ENCODE results near the gene POTEJ. TPM values are rescaled to one million over a fixed set of nuclear protein-coding genes. Genes with fewer than 3 reads are reported as not detected.
"Not testable (repeated sequence)": the region's sequence is repeated elsewhere in the genome, so short reads cannot be mapped to it uniquely, and the experiment has no call there.

POTEJ gene
- polyA plus RNA-seq, 3 donors: not detected

DNA sequence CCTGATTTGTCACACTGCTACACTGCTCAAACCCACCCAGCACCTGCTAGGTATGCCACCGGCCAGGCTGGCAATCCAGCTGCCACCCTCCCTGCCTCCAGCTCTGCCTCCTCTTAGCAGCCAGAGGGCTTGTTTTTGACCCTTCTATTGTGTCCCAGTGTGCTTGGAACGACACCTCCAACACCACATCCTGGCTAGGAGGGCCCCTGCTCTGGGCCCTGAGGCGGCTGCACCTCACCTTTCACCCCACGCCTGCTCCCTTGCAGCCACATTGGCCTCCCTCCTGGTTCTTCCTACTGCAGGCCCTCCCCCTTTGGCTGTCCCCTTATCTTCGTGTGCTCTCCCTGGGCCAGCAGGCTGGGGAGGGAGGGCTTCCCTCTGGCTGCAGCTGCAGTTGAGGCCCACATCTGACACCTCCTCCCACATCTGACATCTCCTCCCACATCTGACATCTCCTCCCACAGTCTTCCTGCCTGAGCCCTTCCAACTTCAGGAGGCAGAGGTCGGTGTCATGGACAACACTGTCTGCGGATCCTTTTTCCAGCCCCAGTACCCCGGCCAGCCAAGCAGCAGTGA is 34.9 kb upstream of the POTEJ start:
- H4K20me1 ChIP-seq (ENCODE audit: insufficient read depth, low read length); H2AFZ ChIP-seq (ENCODE audit: insufficient read depth, low read depth, low read length, poor library complexity, severe bottlenecking); H3K4me2 ChIP-seq (replicated peaks; ENCODE audit: extremely low read depth, low read length, poor library complexity, severe bottlenecking); H3K9me3 Mint-ChIP-seq; H3K27me3 ChIP-seq (ENCODE audit: control insufficient read depth in 2 of 2, insufficient read depth in 2 of 2, low read length in 2 of 2); H3K27me3 Mint-ChIP-seq (ENCODE audit: low read depth in 3 of 3); H3K9me3 ChIP-seq (replicated peaks in 1 of 2; ENCODE audit: control insufficient read depth in 1 of 2, insufficient read depth in 1 of 2, low read length in 2 of 2); H3K36me3 Mint-ChIP-seq; H3K36me3 ChIP-seq (replicated peaks in 1 of 2; ENCODE audit: control insufficient read depth in 1 of 2, insufficient read depth in 2 of 2, low read length in 2 of 2); H3K27ac Mint-ChIP-seq; H3K4me1 Mint-ChIP-seq; H3K9ac ChIP-seq (ENCODE audit: insufficient read depth, low read length, poor library complexity, severe bottlenecking); H3K4me3 Mint-ChIP-seq; H3K27ac ChIP-seq (ENCODE audit: low read depth in 1 of 2, low read length in 2 of 2); intact Hi-C loops (cut with micrococcal nuclease); H3K4me3 ChIP-seq (replicated peaks in 1 of 3; ENCODE audit: low read depth in 2 of 3, low read length in 3 of 3); H3K79me2 ChIP-seq (ENCODE audit: insufficient read depth, low read length); H3K4me1 ChIP-seq (ENCODE audit: control insufficient read depth in 1 of 2, insufficient read depth in 2 of 2, low read length in 2 of 2); DNase-seq: not testable (repeated sequence)
- no CpG with 5 or more reads among the region's 8 CpGs for WGBS (ENCODE audit: insufficient coverage)

DNA sequence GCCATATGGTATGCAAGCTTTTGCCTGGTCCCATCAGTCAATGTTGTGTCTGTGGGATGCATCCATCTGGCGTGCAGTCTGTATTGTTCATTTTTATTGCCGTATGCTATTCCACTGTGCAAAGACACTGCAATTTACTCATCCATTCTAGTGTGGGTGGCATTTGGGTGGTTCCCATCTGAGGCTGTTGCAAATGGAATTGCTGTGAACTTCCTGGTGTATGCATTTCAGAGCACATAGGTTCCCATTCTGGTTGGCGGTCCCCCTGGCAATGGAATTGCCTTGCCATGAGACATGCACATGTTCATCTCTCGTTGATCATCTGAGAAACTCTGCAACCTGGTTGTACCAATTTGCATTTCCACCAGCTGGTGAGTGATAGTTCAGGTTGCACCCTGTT is 33.7 kb upstream of the POTEJ start:
- H3K4me1 ChIP-seq (ENCODE audit: control insufficient read depth in 1 of 2, insufficient read depth in 2 of 2, low read length in 2 of 2); H3K4me2 ChIP-seq (replicated peaks; ENCODE audit: extremely low read depth, low read length, poor library complexity, severe bottlenecking); H3K27me3 Mint-ChIP-seq (ENCODE audit: low read depth in 3 of 3); H4K20me1 ChIP-seq (ENCODE audit: insufficient read depth, low read length); H3K4me3 Mint-ChIP-seq; H3K9ac ChIP-seq (ENCODE audit: insufficient read depth, low read length, poor library complexity, severe bottlenecking); H3K9me3 Mint-ChIP-seq; H3K4me1 Mint-ChIP-seq; DNase-seq; H3K27ac ChIP-seq (ENCODE audit: low read depth in 1 of 2, low read length in 2 of 2); H3K27me3 ChIP-seq (ENCODE audit: control insufficient read depth in 2 of 2, insufficient read depth in 2 of 2, low read length in 2 of 2); H2AFZ ChIP-seq (ENCODE audit: insufficient read depth, low read depth, low read length, poor library complexity, severe bottlenecking); H3K4me3 ChIP-seq (replicated peaks in 1 of 3; ENCODE audit: low read depth in 2 of 3, low read length in 3 of 3); H3K27ac Mint-ChIP-seq; H3K79me2 ChIP-seq (ENCODE audit: insufficient read depth, low read length); H3K9me3 ChIP-seq (replicated peaks in 1 of 2; ENCODE audit: control insufficient read depth in 1 of 2, insufficient read depth in 1 of 2, low read length in 2 of 2); intact Hi-C loops (cut with micrococcal nuclease); H3K36me3 Mint-ChIP-seq; H3K36me3 ChIP-seq (replicated peaks in 1 of 2; ENCODE audit: control insufficient read depth in 1 of 2, insufficient read depth in 2 of 2, low read length in 2 of 2): not testable (repeated sequence)
- WGBS (ENCODE audit: insufficient coverage): no CpG with 5 or more reads among the region's 4 CpGs

DNA sequence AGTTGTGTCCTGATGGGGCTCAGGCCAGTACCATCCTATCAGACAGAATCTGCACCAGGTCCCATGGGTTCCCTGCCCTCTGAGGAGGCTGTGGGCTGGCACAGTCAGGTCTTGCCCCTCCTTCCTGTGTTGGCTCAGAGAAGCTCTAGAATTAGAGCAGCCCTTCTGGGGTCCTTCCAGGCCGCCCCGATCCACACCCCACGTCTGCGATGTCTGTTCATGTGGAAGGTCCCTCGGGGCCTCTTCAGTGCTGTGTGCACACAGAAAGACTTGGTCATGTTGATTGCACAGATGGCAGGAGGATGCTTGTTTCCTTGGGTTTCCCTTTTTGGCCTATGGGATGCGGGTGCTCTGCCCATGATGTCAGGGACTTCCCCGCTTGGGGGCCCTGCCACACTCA is 32.1 kb upstream of the POTEJ start:
- H3K36me3 Mint-ChIP-seq; H3K27me3 ChIP-seq (ENCODE audit: control insufficient read depth in 2 of 2, insufficient read depth in 2 of 2, low read length in 2 of 2); H3K4me1 Mint-ChIP-seq; H3K9me3 ChIP-seq (replicated peaks in 1 of 2; ENCODE audit: control insufficient read depth in 1 of 2, insufficient read depth in 1 of 2, low read length in 2 of 2); H2AFZ ChIP-seq (ENCODE audit: insufficient read depth, low read depth, low read length, poor library complexity, severe bottlenecking); H3K36me3 ChIP-seq (replicated peaks in 1 of 2; ENCODE audit: control insufficient read depth in 1 of 2, insufficient read depth in 2 of 2, low read length in 2 of 2); DNase-seq; H3K4me3 Mint-ChIP-seq; H3K4me1 ChIP-seq (ENCODE audit: control insufficient read depth in 1 of 2, insufficient read depth in 2 of 2, low read length in 2 of 2); H3K79me2 ChIP-seq (ENCODE audit: insufficient read depth, low read length); H3K4me3 ChIP-seq (replicated peaks in 1 of 3; ENCODE audit: low read depth in 2 of 3, low read length in 3 of 3); H3K9me3 Mint-ChIP-seq; H3K27ac ChIP-seq (ENCODE audit: low read depth in 1 of 2, low read length in 2 of 2); H3K9ac ChIP-seq (ENCODE audit: insufficient read depth, low read length, poor library complexity, severe bottlenecking); H3K4me2 ChIP-seq (replicated peaks; ENCODE audit: extremely low read depth, low read length, poor library complexity, severe bottlenecking); H4K20me1 ChIP-seq (ENCODE audit: insufficient read depth, low read length); H3K27me3 Mint-ChIP-seq (ENCODE audit: low read depth in 3 of 3); H3K27ac Mint-ChIP-seq; intact Hi-C loops (cut with micrococcal nuclease): not testable (repeated sequence)
- WGBS (ENCODE audit: insufficient coverage): no CpG with 5 or more reads among the region's 7 CpGs

- H3K9ac ChIP-seq (ENCODE audit: insufficient read depth, low read length, poor library complexity, severe bottlenecking); H3K4me2 ChIP-seq (replicated peaks; ENCODE audit: extremely low read depth, low read length, poor library complexity, severe bottlenecking); H2AFZ ChIP-seq (ENCODE audit: insufficient read depth, low read depth, low read length, poor library complexity, severe bottlenecking); H3K27ac ChIP-seq (ENCODE audit: low read depth in 1 of 2, low read length in 2 of 2); H3K27me3 Mint-ChIP-seq (ENCODE audit: low read depth in 3 of 3); H3K79me2 ChIP-seq (ENCODE audit: insufficient read depth, low read length); H3K9me3 ChIP-seq (replicated peaks in 1 of 2; ENCODE audit: control insufficient read depth in 1 of 2, insufficient read depth in 1 of 2, low read length in 2 of 2); H3K27me3 ChIP-seq (ENCODE audit: control insufficient read depth in 2 of 2, insufficient read depth in 2 of 2, low read length in 2 of 2); H3K4me1 ChIP-seq (ENCODE audit: control insufficient read depth in 1 of 2, insufficient read depth in 2 of 2, low read length in 2 of 2); H3K36me3 ChIP-seq (replicated peaks in 1 of 2; ENCODE audit: control insufficient read depth in 1 of 2, insufficient read depth in 2 of 2, low read length in 2 of 2); H3K4me3 ChIP-seq (replicated peaks in 1 of 3; ENCODE audit: low read depth in 2 of 3, low read length in 3 of 3); intact Hi-C loops (cut with micrococcal nuclease); H3K36me3 Mint-ChIP-seq; H4K20me1 ChIP-seq (ENCODE audit: insufficient read depth, low read length); H3K9me3 Mint-ChIP-seq; H3K4me3 Mint-ChIP-seq; H3K27ac Mint-ChIP-seq; H3K4me1 Mint-ChIP-seq: not testable (repeated sequence)
- peak in 1 of 3 donors; percentile 0 for DNase-seq
- WGBS (ENCODE audit: insufficient coverage): no CpG with 5 or more reads among the region's 7 CpGs
Observed at GRCh38 chr2:130581491-130581890, 29.7 kb upstream of the POTEJ start.

All from CD14-positive monocyte (primary cell).